HG03139 (cell line): ENCODE data around the gene STMP1.
"Not testable (repeated sequence)": the region's sequence is repeated elsewhere in the genome, so short reads cannot be mapped to it uniquely, and the experiment has no call there.

Experiments used
- ATAC-seq: cut with Tn5 transposase; IDR thresholded peaks from one replicate; pipeline ENCODE4 v1.9.1; 2021; ENCODE audit not compliant: unreplicated experiment

The STMP1 gene

DNA sequence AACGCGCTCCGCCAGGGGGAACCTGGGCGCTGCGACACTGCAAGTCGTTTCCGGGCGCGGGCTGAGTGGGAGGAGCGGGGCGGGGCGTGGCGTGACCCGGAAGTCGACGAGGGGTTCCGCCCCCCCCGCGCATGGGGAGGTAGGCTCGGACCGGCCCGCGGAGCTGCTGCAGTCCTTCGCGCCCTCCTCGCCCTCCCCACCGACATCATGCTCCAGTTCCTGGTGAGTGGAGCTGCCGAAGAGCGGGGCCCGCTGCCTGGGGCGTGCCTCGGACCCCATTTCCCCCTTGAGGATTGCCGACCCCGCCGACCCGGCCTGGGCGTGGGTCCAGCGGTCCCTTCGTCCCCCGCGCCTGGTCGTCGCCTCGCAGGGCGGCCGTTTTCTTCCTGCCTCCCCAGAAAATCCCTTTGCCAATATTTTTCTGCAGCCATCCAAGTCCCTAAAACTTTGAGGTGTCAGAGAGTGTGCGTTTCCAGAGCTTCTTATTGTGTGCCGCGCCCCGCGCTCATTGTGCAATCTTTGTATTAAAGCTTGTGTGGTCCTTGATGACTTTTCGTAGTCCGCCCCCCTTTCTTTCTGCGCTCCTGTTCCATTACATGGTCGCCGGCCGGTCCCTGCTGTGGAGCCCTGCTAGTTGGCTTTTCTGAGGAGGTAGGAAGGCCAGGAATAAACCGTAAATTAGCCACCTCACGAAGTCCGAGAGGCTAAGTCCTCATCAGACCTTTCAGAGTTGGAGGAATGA lies at the start of gene STMP1:
Gene STMP1, plus strand, starts transcription at position 142 of the 742 bp plus-strand sequence.
- peak; percentile 93 for ATAC-seq

DNA sequence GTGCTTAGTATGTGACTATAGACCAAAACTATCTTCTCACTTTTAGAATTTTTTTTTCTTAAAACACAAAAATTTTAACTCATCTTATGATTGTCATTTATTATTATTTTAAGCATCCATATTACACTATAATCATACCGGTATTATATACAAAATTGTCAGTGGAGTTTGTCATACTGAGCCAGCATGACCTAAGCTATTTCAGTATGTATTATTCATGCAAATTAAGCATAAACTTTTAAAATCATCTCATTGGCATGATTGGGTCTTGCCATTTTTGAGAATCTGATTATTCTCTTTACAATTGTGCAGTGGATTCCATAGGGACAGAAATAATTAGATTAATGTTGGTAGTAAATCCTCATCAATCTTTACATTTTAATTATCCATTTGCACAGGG lies 46.2 kb upstream of the STMP1 start:
- ATAC-seq: no peak

DNA sequence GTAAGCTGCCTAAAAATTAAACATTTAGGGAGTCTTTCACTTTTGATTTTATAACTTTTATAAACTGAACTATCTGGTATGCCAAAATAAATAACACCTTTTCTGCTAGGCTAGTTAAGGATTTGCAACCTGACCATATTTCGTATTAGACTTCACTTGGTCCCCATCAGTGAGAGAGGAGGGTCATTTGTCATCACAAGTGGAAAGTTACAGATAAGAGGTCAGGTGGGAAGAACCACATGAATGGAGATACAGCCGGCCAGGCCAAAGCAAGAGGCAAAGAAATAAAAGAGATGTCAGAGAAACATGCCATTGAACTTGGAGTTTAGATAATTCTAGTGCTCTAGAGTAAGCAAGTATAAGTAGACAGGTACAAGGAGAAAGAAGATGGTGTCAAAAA lies 44.5 kb upstream of the STMP1 start:
- no peak for ATAC-seq

DNA sequence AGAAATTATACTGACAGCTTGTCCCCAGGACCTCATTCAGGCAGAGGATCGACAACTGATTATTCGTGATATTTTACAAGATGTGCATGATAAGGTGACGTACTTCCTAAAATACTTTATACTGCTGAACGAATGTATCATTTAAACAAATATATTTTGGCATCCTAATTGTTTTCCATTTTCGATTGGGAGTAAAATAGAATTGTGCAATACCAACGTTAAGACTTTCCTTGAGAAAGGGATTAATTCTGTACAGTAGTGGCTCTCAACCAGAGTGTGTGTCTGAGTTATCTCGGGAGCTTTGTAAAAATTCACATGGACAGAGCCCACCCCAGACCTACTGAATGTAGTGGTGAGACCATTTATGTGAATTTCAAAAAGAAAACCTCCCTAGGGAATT lies 43.8 kb upstream of the STMP1 start:
- no peak for ATAC-seq

DNA sequence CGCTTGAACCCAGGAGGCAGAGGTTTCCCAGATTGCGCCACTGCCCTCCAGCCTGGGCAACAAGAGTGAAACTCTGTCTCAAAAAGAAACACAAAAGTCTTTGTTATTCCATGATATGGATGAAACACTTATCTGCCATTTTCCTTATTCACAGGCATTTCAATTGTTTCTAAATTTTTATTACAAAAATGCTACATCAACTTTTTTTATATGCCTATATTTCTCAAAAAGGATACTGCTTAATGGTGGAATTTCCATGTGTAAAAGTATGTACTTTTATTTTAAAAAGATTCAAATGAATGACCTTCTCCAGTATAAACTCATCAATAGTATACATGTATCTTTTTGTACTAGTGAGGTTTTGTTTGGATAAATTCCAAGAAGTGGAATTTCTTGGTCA lies 41.9 kb upstream of the STMP1 start:
- ATAC-seq: no peak

DNA sequence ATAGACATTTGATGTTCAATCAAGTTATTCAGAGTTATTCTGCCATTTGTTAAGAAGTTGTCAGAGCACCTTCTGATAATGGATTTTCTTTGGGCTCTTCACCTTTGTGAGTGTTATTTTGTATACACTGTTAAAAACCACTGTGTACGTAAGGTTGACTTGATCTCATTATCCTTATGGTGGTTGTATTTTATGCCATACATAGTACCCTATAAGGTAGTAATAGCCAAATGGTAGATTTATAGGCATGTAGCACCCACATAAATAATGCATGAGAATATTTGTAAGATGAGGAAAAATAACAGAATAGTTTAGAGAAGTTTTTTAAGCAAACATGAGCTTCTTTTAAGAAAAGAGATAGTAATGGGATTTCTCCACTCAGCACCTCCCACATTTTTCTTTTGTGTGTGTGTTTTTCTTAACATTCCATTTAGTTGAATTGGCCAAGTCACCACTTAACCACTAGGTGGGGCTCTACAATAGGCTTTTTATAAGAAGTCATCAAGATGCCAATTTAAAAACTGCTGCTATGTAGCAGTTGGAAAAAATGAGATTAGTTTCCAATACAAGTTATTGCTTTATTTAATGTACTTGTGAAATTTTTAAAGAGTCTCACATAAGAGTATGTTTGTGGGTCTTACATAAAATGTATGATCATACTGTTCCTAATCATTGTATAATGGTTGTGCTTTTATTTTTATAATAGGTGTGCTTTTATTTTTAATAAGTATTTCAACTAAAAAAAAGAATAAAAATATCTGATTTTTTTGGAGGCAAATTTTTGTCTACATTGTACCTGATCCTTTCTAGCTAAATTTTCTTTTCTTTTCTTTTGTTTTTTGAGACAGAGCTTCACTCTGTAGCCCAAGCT lies 41.1 kb upstream of the STMP1 start:
- ATAC-seq: no peak

DNA sequence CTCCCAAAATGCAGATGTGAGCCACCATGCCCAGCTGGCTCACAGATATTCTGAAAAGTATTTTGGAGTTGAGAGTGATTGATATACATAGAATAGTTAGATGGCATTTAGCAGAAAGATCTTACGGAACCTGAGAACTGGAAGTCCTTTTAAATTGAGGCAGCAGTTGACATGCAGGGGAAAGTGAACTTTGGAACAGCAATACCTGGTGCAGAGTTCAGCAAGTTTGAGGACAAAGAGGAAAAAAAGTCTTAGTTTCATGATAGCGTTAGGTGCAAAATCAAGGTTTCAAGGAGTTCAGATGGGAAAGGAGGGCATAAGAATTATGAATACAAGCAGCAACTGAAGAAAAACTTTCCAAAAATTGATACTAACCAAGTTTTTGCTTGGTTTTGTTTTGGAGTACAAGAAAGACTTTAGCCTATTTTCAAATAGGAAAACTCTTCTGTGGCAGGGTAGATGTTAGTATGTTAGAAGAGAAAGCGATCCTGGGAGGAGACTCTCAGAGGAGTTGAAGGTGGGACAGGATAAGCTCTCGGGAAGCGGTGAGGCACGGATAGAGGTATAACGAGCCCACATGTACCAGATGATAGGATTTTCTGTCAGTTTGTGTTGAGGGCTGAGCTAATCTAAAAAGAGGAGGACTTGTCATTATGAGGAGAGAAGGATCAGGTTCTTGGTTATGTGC lies 28.0 kb upstream of the STMP1 start:
- no peak for ATAC-seq

DNA sequence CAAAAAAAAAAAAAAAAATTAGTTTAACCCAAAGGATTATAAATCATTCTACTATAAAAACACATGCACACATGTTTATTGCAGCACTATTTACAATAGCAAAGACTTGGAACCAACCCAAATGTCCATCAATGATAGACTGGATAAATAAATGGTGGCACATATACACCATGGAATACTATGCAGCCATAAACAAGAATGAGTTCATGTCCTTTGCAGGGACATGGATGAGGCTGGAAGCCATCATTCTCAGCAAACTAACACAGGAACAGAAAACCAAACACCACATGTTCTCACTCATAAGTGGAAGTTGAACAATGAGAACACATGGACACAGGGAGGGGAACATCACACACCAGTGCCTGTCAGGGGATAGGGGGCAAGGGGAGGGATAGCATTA lies 22.6 kb upstream of the STMP1 start:
- ATAC-seq: not testable (repeated sequence)

DNA sequence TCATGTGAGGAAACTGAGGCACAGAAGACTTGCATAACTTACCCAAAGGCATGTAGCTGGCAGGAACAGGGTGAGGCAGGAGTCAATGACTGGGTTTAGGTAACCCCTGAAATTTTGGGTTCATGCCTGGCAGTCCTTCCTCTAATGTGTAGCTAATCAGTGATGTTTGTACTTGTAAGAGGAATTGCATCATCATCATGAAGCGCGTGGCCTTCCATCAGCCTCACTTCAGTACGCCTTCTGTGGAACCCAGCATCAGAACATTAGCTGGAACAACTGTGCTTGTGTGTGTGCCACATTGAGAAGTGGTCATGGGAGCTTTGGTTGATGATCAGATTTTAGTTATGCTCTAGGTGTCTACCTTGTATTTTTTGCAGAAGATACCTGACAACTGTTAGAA lies 18.2 kb upstream of the STMP1 start:
- no peak for ATAC-seq

DNA sequence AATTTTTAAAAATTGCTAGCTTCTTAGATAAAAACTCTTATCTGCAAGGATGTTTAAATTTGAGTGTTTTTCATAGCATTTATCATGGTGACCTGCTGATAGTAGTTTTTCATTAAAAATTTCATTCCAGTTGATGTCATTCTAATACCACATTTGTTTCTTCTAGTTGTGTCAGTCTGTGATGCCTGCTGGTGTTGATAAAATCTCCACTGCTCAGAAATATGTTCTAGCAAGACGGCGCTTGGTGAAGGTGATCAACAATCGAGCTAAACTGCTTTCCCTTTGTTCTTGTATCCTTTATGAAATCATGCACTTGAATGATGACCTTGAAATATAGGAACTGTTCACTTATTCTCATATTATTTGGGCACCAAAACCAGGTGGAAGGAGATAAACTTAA lies 17.6 kb upstream of the STMP1 start:
- ATAC-seq: no peak

DNA sequence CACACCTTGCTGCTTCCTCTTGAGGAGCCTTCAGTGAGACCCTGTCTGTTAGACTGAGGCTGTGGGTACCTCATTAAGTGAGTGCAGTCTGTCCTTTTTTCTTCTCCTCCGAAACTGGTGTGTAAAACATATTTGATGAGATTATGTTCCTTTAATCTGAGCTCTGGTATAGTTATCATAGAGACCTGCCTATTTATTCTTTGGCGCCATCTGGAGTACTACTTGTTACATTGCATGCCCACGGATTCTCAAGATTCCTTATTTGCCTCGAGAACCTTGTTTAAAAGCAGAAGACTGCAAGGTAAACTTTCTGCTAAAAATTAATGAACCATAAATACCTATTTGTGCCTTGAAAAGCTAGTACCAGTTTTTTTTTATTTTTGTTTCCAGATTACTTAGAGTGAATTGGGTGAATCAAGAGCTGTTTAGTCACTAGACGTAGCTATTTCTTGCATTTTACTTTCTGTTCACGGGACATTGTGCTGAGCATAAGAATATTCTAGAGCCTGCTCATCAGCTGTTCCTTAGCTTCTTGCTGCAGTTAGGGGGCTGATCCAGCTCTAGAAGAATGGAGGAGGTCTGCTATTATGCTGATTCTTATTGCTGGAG lies 16.9 kb upstream of the STMP1 start:
- ATAC-seq: no peak

DNA sequence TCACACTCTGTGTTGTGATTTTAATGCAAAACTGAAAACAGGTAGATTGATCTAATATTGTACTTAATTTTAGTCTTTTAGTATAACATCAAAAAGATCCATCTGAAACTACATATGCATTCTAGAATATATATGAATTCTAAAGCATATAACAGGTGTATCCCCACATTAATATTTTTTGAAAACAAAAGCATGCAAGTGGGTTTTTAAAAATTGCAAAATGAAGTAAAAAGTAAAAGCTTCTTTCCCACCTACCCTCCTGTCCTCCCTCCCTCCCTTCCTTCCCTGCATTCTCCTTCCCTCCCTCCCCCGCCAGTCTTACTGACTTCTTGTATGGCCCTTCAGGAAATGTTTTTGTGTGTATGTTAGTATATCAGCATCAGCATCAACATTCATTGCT lies 14.6 kb upstream of the STMP1 start:
- no peak for ATAC-seq

DNA sequence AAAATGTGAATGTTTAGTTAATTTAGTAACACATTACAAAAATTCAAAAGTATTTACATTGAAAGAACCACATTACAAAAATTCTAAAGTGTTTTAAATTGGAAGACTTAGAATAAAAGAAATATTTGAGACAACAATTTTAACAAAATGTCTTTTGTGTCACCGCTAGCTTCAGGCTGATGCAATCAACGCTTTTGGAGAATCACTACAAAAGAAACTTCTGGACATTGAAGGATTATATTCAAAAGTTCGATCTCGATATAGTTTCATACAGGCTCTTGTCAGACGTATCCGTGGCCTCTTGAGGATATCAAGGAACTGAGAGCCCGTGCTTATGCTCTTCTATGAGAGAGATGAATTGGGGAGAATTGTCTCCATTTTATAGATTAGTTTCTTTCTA lies 14.1 kb upstream of the STMP1 start:
- ATAC-seq: no peak

DNA sequence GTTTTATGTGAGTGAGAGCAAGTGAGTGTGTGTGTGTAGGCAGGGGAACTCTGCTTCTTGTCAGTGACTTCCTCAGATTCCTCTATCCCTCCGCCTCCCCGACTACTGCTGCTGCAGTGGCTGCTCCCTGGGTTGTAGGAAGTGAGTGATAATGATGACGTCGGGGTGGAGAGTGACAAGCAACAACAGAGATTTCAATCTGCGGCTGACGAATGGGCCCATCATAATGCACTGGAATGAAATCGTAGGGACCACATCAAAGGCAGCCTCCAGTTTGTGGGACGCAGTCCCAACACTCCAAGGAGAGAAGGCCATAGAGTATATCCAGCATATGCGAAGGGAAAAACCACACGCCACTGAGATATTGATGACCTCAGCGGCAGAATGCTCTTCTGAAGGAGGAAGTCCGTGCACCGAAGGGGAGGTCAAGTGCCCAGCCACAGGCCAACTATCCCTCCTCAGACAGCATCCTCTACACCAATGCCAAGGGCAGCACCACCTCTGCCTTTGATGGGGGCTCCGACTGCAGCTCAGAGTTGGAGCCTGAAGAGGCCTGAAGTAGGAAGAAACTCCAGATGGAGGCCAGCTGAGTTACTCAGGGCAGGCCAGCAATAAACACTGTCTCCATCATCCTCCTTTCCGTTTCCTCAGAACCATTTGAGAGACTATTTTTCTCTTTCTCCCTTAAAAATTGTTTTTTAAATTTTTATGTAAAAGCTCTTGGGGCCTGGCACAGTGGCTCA lies 11.3 kb upstream of the STMP1 start:
- ATAC-seq: no peak

DNA sequence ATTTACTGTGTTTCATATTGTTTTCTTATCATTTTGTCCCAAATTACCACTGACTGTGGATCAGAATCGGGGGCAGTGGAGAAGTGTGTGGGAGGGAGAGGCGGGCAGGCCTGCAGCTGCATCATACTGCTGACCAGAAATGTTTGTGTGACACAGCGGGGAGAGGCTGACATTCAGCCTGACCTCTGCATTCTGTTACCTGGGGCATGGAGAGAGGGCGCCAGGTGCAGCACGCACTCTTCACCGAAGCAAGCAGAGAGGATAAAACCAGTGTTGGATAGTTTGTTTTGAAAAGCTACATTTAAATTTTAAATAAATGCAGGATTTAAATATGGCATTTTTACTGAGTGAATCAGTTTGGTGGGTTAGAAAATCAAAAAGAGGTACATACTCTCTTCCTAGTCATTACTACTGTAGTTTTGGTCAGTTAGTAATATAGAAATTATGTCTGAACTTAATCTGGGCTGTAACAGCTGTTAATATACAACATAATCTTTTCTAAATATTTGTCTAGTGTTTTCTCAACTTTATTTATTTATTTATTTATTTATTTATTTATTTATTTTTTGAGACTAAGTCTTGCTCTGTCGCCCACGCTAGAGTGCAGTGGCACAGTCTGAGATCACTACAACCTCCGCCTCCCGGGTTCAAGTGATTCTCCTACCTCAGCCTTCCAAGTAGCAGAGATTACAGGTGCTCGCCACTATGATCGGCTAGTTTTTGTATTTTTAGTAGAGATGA lies 8.8 kb upstream of the STMP1 start:
- ATAC-seq: no peak

DNA sequence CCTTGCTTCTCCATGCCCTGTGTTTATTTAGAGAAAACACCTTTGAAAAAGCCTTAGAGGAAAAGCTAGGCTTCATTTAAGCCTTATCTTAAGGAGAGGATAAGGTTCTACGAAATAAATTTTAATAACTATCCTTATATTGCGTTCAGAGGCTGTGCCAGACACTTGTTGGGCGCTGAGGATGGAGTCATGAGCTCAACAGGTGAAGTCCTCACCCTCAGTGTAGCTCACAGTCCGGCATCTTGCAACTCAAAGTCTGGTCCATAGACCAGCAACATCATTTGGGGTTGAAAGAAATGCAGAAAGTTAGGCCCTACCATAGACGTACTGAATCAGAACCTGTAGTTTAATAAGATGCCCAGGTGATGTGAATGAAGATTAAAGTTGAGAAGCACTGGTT lies 3.8 kb upstream of the STMP1 start:
- ATAC-seq: no peak

DNA sequence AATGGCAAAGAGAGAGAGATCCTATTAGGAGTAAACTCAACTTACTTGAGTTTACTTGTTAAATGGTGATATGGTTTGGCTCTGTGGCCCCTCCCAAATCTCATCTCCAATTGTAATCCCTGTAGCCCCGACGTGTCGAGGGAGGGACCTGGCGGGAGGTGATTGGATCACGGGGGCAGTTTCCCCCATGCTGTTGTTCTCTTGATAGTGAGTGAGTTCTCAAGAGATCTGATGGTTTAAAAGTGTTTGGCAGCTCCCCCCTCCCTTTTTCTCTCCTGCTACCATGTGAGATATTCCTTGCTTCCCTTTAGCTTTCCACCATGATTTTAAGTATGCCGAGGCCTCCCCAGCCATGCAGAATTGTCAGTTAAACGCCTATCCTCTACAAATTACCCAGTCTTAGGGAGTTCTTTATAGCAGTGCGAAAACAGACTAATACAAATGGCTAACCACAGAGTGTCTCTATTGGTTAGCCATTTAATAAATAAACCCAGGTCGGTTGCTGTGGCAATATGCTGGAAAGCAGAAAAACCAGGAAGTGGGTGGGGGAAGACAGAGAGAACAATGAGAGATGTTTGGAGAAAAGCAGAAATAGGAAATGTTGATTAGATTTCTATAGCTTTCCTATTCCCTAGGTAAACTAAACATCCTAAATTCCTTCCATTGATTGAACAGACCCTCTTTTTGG lies 3.0 kb upstream of the STMP1 start:
- no peak for ATAC-seq

DNA sequence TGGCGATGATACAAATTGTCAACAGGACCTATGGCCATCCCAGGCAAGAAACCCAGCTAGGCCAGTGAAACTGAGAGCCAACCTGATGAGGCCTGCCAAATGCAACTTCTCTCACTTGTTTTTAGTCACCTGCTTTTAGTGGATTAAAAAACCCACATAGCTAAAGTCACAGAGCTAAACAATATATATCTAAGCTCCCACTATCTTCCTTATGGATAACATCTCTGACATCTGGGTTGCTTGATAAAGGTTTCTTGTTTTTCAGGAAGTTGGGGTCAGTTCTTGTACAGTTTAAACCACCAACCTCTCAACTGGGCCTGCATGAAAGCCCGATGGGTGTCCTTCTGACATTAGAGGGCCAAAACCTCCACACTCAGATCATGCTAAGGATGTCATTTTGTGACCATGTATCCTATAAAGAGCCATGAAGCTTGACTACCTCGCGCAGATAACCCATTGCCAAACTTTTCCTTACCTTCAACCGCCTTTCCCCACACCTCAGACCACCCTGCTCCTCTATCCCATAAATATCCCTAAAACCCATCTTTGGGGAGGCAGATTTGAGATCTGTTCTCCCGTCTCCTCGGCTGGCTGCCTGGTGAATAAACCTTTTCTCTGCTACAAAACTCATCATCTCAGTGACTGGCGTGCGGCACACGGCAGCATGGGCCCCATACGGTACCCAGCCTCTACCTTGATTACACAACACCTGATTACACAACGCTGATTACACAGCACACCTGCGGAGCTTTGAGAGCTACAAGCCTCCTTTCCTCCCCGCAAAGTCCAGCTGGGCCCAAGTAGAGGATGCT lies 797 bp upstream of the STMP1 start:
- no peak for ATAC-seq

DNA sequence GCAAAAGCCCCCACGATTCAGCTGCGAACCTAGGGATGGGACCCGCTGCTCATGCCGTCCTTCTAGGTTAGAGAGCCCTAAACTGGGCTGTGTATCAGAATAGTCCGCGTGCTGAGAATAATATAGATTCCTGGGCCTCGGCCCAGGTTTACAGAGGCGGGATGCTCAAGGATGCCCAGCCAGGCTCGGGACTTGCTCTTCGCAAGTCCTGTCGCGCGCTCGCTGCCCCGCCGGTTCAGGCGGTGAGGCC lies 266 bp upstream of the STMP1 start:
- ATAC-seq: no peak
